ENCODE measurements around the gene GSAP. TPM values are rescaled to one million over a fixed set of nuclear protein-coding genes. Genes with fewer than 3 reads are reported as not detected.
A peak's percentile ranks its signal among the peaks of the same experiment; 100 is the strongest.

Gene GSAP
- total and polyA plus RNA-seq, 2 donors (not counting 1 experiment from before 2014, with no cell fraction given), result 140 to 207 TPM

- intact Hi-C loops (cut with micrococcal nuclease), result loop anchor here (5.0 kb wide), 1 partner anchor 34 kb away; no protein-coding TSS in a partner anchor
- H2AFZ ChIP-seq (ENCODE audit: insufficient read depth, low read depth, low read length, poor library complexity, severe bottlenecking), result peak overlapping the region; percentile 43
Observed at GRCh38 chr7:77426521-77427051, 10.4 kb upstream of the GSAP start.

More at GRCh38 chr7:77426521-77427051, 10.4 kb upstream of the GSAP start:
- CTCF ChIA-PET, result no interaction called here
- H3K9me3 Mint-ChIP-seq (ENCODE audit: insufficient read depth), result no peaks in the 10 kb centered on the region
- H3K4me2 ChIP-seq (replicated peaks; ENCODE audit: low read depth, low read length, poor library complexity, severe bottlenecking), result peak overlapping the region; percentile 34
- ATAC-seq (ENCODE audit: low read depth) (no peak), DNase-seq (no peak)
- no peaks in the 10 kb centered on the region for H3K27me3 ChIP-seq (replicated peaks in 1 of 4; ENCODE audit: control extremely low read depth in 1 of 4, control insufficient read depth in 3 of 4, insufficient read depth in 4 of 4, low read length in 3 of 4)
- peak overlapping the region; percentile 34 for H3K9ac ChIP-seq (ENCODE audit: low read length)
- H3K9me3 ChIP-seq (ENCODE audit: control extremely low read depth in 1 of 3, control insufficient read depth in 2 of 3, insufficient read depth in 1 of 3, low read length in 2 of 3), result no peaks in the 10 kb centered on the region
- peaks cover 8 to 22% of the 10 kb centered on the region in 2 donors for H3K4me1 ChIP-seq (ENCODE audit: control insufficient read depth in 2 of 2, insufficient read depth in 2 of 2, low read length in 2 of 2)
- WGBS (ENCODE audit: insufficient coverage), result 94% methylated on average over 3 of the region's 5 CpGs
- no peak overlapping the region for H3K27ac ChIP-seq (ENCODE audit: low read length in 2 of 2)
- TF ChIP-seq EZH2 (IDR thresholded peaks at IDR 0.05; ENCODE audit: borderline replicate concordance, insufficient read depth, low read depth, low read length, poor library complexity, severe bottlenecking), result no peak
- TF ChIP-seq CTCF (IDR thresholded peaks at IDR 0.05), result no peak
- peak overlapping the region in 2 of 5 experiments; percentile 4 to 22 for H3K4me3 ChIP-seq (ENCODE audit: control extremely low read depth in 1 of 5, extremely low read depth in 1 of 5, insufficient read depth in 1 of 5, low read depth in 2 of 5, low read length in 4 of 5)
- peaks cover 28% of the 10 kb centered on the region for H3K4me1 Mint-ChIP-seq
- POLR2A ChIA-PET, result no interaction called here
- no peaks in the 10 kb centered on the region for H3K27me3 Mint-ChIP-seq
- no peaks in the 10 kb centered on the region for H3K36me3 ChIP-seq (replicated peaks in 1 of 2; ENCODE audit: control extremely low read depth in 1 of 2, control insufficient read depth in 1 of 2, extremely low read depth in 1 of 2, insufficient read depth in 2 of 2, low read length in 1 of 2)
- no peaks in the 10 kb centered on the region for H4K20me1 ChIP-seq (ENCODE audit: control insufficient read depth, insufficient read depth, low read length, poor library complexity, severe bottlenecking)
- no peaks in the 10 kb centered on the region for H3K79me2 ChIP-seq (ENCODE audit: control insufficient read depth, insufficient read depth, low read length)
- H3K27ac Mint-ChIP-seq, result peak overlapping the region; percentile 39
- peak overlapping the region; percentile 76 for H3K4me3 Mint-ChIP-seq

Data from B cell (primary cell).